ENCODE results near the gene RPRD2.

Gene RPRD2

GRCh38 chr1:150385537-150386445, 21.8 kb downstream of the RPRD2 start:
- Histone ChIP-seq H3K27me3 (replicated peaks; ENCODE audit: control insufficient read depth, insufficient read depth, low read length) (no peaks in the 10 kb centered on the region), H3K4me3 (replicated peaks; ENCODE audit: low read depth, low read length) (no peak overlapping the region)
- no peak for TF ChIP-seq CTCF (IDR thresholded peaks at IDR 0.05; ENCODE audit: insufficient read depth, low read length, poor library complexity, severe bottlenecking)

GRCh38 chr1:150386592-150386991, 22.6 kb downstream of the RPRD2 start:
- Histone ChIP-seq H3K27me3 (replicated peaks; ENCODE audit: control insufficient read depth, insufficient read depth, low read length) (no peaks in the 10 kb centered on the region), H3K4me3 (replicated peaks; ENCODE audit: low read depth, low read length) (no peak overlapping the region)

More at GRCh38 chr1:150385537-150386445, 21.8 kb downstream of the RPRD2 start:
- H3K36me3 ChIP-seq (ENCODE audit: control insufficient read depth, insufficient read depth, low read length): no peaks in the 10 kb centered on the region
- DNase-seq (ENCODE audit: extremely low read depth, insufficient read length): no peak

GRCh38 chr1:150387200-150387599, 23.3 kb downstream of the RPRD2 start:
- no peak for DNase-seq (ENCODE audit: extremely low read depth, insufficient read length)
- H3K27me3 ChIP-seq (replicated peaks; ENCODE audit: control insufficient read depth, insufficient read depth, low read length): no peaks in the 10 kb centered on the region
- TF ChIP-seq CTCF (IDR thresholded peaks at IDR 0.05; ENCODE audit: insufficient read depth, low read length, poor library complexity, severe bottlenecking): no peak
- H3K36me3 ChIP-seq (ENCODE audit: control insufficient read depth, insufficient read depth, low read length): no peaks in the 10 kb centered on the region
- no peak overlapping the region for H3K4me3 ChIP-seq (replicated peaks; ENCODE audit: low read depth, low read length)

More at GRCh38 chr1:150386592-150386991, 22.6 kb downstream of the RPRD2 start:
- no peak for DNase-seq (ENCODE audit: extremely low read depth, insufficient read length)
- H3K36me3 ChIP-seq (ENCODE audit: control insufficient read depth, insufficient read depth, low read length): no peaks in the 10 kb centered on the region
- TF ChIP-seq CTCF (IDR thresholded peaks at IDR 0.05; ENCODE audit: insufficient read depth, low read length, poor library complexity, severe bottlenecking): no peak

GRCh38 chr1:150388241-150388640, 24.3 kb downstream of the RPRD2 start:
- no peak for TF ChIP-seq CTCF (IDR thresholded peaks at IDR 0.05; ENCODE audit: insufficient read depth, low read length, poor library complexity, severe bottlenecking)
- no peak overlapping the region for H3K4me3 ChIP-seq (replicated peaks; ENCODE audit: low read depth, low read length)
- H3K36me3 ChIP-seq (ENCODE audit: control insufficient read depth, insufficient read depth, low read length): no peaks in the 10 kb centered on the region
- no peak for DNase-seq (ENCODE audit: extremely low read depth, insufficient read length)
- H3K27me3 ChIP-seq (replicated peaks; ENCODE audit: control insufficient read depth, insufficient read depth, low read length): no peaks in the 10 kb centered on the region

GRCh38 chr1:150389650-150390049, 25.7 kb downstream of the RPRD2 start:
- H3K4me3 ChIP-seq (replicated peaks; ENCODE audit: low read depth, low read length): no peak overlapping the region
- no peaks in the 10 kb centered on the region for H3K36me3 ChIP-seq (ENCODE audit: control insufficient read depth, insufficient read depth, low read length)
- DNase-seq (ENCODE audit: extremely low read depth, insufficient read length): no peak
- no peaks in the 10 kb centered on the region for H3K27me3 ChIP-seq (replicated peaks; ENCODE audit: control insufficient read depth, insufficient read depth, low read length)
- no peak for TF ChIP-seq CTCF (IDR thresholded peaks at IDR 0.05; ENCODE audit: insufficient read depth, low read length, poor library complexity, severe bottlenecking)

All from GM06990 (cell line).